ENCODE results near the gene BTBD9.

DNA sequence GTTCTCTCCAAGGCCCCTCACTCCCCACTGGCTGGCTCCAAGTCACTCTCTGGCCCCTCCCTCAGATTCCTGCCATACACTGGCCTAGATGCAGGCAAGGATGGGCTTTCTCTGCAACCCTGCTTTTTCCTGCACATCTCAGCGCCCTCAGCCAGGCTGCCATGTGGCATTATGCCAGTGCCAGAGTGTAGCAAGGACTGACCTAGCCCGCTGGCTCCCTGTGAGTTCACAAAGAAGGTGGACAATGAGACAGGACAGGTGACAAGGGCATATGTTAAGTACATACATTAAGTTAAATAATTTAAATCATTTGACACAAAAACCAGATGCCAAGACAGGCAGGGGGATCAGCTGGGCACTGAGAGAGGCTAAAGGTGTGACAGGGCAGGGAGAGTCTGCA is 425.6 kb downstream of the BTBD9 start:
- TF ChIP-seq POLR2A (IDR thresholded peaks at IDR 0.05; ENCODE audit: low read length) (no peak), GATA1 (IDR thresholded peaks at IDR 0.05; ENCODE audit: low read depth, low read length) (no peak)

All from erythroblast (primary cell).